ENCODE results near the gene MAB21L4. TPM values are rescaled to one million over a fixed set of nuclear protein-coding genes. Genes with fewer than 3 reads are reported as not detected.

MAB21L4 gene
- total and polyA plus RNA-seq, 12 donors = 0.10 to 0.32 TPM; not detected in 10

- no peaks in the 10 kb centered on the region for H3K27me3 ChIP-seq
- H3K4me3 ChIP-seq = no peak overlapping the region
- no peaks in the 10 kb centered on the region for H3K36me3 ChIP-seq (replicated peaks in 1 of 2)
- TF ChIP-seq, protein P1, sequence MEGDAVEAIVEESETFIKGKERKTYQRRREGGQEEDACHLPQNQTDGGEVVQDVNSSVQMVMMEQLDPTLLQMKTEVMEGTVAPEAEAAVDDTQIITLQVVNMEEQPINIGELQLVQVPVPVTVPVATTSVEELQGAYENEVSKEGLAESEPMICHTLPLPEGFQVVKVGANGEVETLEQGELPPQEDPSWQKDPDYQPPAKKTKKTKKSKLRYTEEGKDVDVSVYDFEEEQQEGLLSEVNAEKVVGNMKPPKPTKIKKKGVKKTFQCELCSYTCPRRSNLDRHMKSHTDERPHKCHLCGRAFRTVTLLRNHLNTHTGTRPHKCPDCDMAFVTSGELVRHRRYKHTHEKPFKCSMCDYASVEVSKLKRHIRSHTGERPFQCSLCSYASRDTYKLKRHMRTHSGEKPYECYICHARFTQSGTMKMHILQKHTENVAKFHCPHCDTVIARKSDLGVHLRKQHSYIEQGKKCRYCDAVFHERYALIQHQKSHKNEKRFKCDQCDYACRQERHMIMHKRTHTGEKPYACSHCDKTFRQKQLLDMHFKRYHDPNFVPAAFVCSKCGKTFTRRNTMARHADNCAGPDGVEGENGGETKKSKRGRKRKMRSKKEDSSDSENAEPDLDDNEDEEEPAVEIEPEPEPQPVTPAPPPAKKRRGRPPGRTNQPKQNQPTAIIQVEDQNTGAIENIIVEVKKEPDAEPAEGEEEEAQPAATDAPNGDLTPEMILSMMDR (IDR thresholded peaks at IDR 0.05) = no peak
- TF ChIP-seq POLR2A (IDR thresholded peaks at IDR 0.05) = no peak
- intact Hi-C loops (cut with DNase I) = no loop called here
- 83 to 86% (median 83%) methylated on average over 7 to 11 of the region's 11 CpGs; no CpG with 5 or more reads in 1 of the 4 donors for WGBS, 4 donors
- no peak overlapping the region for H3K27ac ChIP-seq
- DNase-seq = peak in 4 of 7 donors; percentile 3 to 36 (median 10)
- H3K4me1 ChIP-seq (replicated peaks in 1 of 2) = peaks cover 0 to 2% of the 10 kb centered on the region in 2 donors
- H3K9me3 ChIP-seq (replicated peaks in 1 of 3) = no peaks in the 10 kb centered on the region
These were observed 35.5 kb upstream of the MAB21L4 start for GRCh38 chr2:240931319-240931949.

DNA sequence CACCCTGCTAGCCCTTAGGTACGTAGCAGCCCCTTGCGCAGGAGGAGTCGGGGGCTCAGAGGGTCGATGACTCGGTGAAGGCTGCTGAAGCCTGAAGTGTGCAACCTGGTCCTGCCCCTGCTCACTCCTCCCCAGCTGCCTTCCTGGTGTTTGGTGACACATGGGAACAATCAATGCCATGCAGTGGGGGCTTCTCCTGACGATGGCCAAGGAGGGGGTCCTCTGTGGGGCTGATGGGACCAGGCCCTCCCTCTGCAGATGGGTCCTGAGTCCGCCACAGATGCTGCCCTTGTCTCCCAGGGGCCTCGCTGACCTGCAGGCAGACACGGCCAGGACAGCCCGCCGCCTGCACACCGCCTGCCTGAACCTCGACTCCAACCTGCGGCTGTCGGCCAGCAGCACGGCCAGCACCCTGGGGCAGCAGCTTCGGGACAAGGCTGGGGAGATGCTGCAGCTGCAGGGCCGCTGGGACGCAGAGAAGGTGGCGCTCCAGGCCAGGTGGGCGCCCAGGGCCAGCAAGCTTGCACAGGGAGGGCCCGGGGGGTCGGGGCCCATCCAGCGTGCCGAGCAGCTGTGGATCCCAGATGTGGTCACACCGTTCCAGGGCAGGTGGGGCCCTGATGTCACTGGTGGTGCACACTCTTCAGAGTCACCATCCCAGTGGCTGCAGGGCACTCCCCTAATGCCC, 34.8 kb upstream of the MAB21L4 start:
- Histone ChIP-seq H3K27me3 (no peaks in the 10 kb centered on the region), H3K27ac (no peak overlapping the region), H3K9me3 (replicated peaks in 1 of 3) (no peaks in the 10 kb centered on the region), H3K36me3 (replicated peaks in 1 of 2) (no peaks in the 10 kb centered on the region), H3K4me3 (no peak overlapping the region), H3K4me1 (replicated peaks in 1 of 2) (peaks cover 0 to 3% of the 10 kb centered on the region in 2 donors)
- TF ChIP-seq, protein P1 (IDR thresholded peaks at IDR 0.05) = no peak
- no peak for TF ChIP-seq POLR2A (IDR thresholded peaks at IDR 0.05)
- peak in 4 of 7 donors; percentile 10 to 17 (median 12) for DNase-seq
- intact Hi-C loops (cut with DNase I) = no loop called here
- 88 to 100% (median 94%) methylated on average over 1 to 26 of the region's 26 CpGs for WGBS, 4 donors

DNA sequence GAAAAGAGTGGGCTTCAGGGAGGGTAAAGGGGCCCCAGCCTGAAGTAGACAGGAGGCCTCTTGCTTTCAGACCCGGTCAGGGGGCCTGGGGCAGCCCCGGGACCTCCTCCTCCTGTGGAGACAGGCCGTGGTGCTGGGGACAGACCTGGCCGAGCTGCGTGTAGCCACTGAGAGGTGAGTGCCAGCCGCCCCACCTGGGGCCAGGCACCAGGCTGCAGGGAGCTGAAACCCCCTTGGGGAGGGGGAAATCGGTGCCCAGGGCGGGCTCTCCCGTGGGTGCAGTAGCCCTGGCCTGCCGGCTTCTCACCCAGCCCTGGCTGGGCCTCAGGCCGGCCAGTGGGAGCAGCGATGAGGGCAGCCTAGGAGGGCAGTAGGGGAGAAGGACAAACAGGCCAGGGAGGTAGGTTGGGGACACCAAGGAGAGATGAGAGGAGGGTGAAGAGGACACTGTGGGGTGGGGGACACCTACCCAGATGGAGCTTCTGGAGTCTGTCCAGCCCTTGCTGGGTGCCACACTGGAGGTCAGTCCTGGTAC, 34.2 kb upstream of the MAB21L4 start:
- TF ChIP-seq, protein P1 (IDR thresholded peaks at IDR 0.05) = no peak
- no peak for TF ChIP-seq POLR2A (IDR thresholded peaks at IDR 0.05)
- H3K27me3 ChIP-seq = no peaks in the 10 kb centered on the region
- peak in 5 of 7 donors; percentile 6 to 23 (median 8) for DNase-seq
- H3K9me3 ChIP-seq (replicated peaks in 1 of 3) = no peaks in the 10 kb centered on the region
- H3K4me3 ChIP-seq = no peak overlapping the region
- no peak overlapping the region for H3K27ac ChIP-seq
- H3K4me1 ChIP-seq (replicated peaks in 1 of 2) = peaks cover 0 to 3% of the 10 kb centered on the region in 2 donors
- intact Hi-C loops (cut with DNase I) = no loop called here
- no peaks in the 10 kb centered on the region for H3K36me3 ChIP-seq (replicated peaks in 1 of 2)
- 91 to 95% (median 93%) methylated on average over 3 to 12 of the region's 12 CpGs for WGBS, 4 donors

GRCh38 chr2:240929364-240930095, 33.6 kb upstream of the MAB21L4 start:
- H3K4me1 ChIP-seq (replicated peaks in 1 of 2) = peaks cover 0 to 3% of the 10 kb centered on the region in 2 donors
- 72 to 90% (median 76%) methylated on average over 6 to 10 of the region's 10 CpGs for WGBS, 4 donors
- intact Hi-C loops (cut with DNase I) = no loop called here
- H3K27ac ChIP-seq = no peak overlapping the region
- H3K4me3 ChIP-seq = no peak overlapping the region
- DNase-seq = peak in 4 of 7 donors; percentile 8 to 30 (median 10)
- no peaks in the 10 kb centered on the region for H3K36me3 ChIP-seq (replicated peaks in 1 of 2)
- H3K27me3 ChIP-seq = no peaks in the 10 kb centered on the region
- TF ChIP-seq, protein P1 (IDR thresholded peaks at IDR 0.05) = no peak
- no peak for TF ChIP-seq POLR2A (IDR thresholded peaks at IDR 0.05)
- no peaks in the 10 kb centered on the region for H3K9me3 ChIP-seq (replicated peaks in 1 of 3)
